Stomach smooth muscle (tissue), 2 donors: Measurements from ENCODE around the gene SYT4.

ENCODE experiments used
- H3K27ac ChIP-seq: one replicate; pipeline ENCODE4 v1.7.0; 2013; ENCODE audit warnings: mild to moderate bottlenecking, low read length, inconsistent platforms
- H3K27me3 ChIP-seq, 2 donors: one replicate each; pipeline ENCODE4 v1.7.0; 2013; ENCODE audit warnings: low read length in 2 of 2; ENCODE audit not compliant: insufficient read depth in 2 of 2, control insufficient read depth in 1 of 2
- H3K36me3 ChIP-seq, 2 donors: one replicate each; pipeline ENCODE4 v1.7.0; 2013; ENCODE audit warnings: low read length in 2 of 2; ENCODE audit not compliant: control insufficient read depth in 2 of 2, insufficient read depth in 2 of 2
- H3K4me1 ChIP-seq: one replicate; pipeline ENCODE4 v1.7.0; 2013; ENCODE audit warnings: low read length; ENCODE audit not compliant: control insufficient read depth, insufficient read depth
- H3K4me3 ChIP-seq, 2 donors: one replicate each; pipeline ENCODE4 v1.7.0; 2013; ENCODE audit warnings: low read length in 2 of 2
- H3K9ac ChIP-seq, 2 donors: one replicate each; pipeline ENCODE4 v1.7.0; 2013; ENCODE audit warnings: low read length in 2 of 2, mild to moderate bottlenecking in 1 of 2
- H3K9me3 ChIP-seq, 2 donors: one replicate each; pipeline ENCODE4 v1.7.0; 2013; ENCODE audit warnings: low read length in 2 of 2; ENCODE audit not compliant: control insufficient read depth in 2 of 2
- donor health status: healthy.
- donor health status: Pancreatic carcinoma.

Gene SYT4

DNA sequence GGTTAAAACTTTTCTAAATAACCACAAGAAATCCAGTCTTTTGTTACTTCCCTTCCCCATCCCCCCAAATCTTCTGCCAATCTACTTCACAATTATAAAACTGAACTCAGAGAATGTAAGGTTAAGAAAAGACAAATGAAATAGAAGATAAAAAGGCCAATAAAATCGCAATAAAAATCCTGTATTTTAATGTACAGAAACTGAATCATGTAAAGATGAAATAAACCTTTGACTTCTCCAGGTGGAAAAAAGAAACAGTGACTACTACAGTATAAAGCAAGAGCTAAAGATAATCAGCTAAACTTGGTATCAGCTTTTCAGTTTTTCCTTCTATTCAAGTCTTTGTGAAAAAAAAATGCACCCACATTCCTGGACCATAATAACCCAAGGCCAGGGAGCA is 1.7 kb downstream of the SYT4 start:
- H3K27ac ChIP-seq = no peak overlapping the region

DNA sequence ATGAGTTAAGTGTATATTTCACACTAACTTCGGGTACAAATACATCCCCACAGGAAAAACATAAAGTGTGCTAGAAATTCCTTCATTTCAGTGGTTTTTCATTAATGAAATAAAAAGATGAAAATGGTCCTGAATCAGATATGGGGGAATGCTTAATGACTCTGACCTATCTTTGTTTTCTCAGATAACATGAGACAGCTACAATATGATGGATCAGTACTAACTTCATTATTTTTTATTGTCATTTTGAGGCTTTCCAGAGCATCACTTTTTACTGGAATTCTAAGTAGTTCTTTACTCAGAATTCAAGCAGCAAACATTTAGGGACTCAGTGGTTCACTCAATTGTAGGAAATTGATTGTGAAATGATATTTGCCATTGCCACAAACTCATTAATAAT is 2.8 kb downstream of the SYT4 start:
- no peak overlapping the region for H3K4me3 ChIP-seq
- H3K27ac ChIP-seq = no peak overlapping the region
- peaks cover 3 to 8% of the 10 kb centered on the region in 2 donors for H3K27me3 ChIP-seq
- no peaks in the 10 kb centered on the region for H3K9me3 ChIP-seq
- H3K36me3 ChIP-seq = no peaks in the 10 kb centered on the region
- no peaks in the 10 kb centered on the region for H3K4me1 ChIP-seq
- H3K9ac ChIP-seq = no peak overlapping the region

More for the DNA sequence above, 1.7 kb downstream of the SYT4 start:
- Histone ChIP-seq H3K36me3 (no peaks in the 10 kb centered on the region), H3K27me3 (peaks cover 3 to 8% of the 10 kb centered on the region in 2 donors), H3K4me3 (no peak overlapping the region), H3K9ac (no peak overlapping the region), H3K9me3 (no peaks in the 10 kb centered on the region), H3K4me1 (no peaks in the 10 kb centered on the region)

DNA sequence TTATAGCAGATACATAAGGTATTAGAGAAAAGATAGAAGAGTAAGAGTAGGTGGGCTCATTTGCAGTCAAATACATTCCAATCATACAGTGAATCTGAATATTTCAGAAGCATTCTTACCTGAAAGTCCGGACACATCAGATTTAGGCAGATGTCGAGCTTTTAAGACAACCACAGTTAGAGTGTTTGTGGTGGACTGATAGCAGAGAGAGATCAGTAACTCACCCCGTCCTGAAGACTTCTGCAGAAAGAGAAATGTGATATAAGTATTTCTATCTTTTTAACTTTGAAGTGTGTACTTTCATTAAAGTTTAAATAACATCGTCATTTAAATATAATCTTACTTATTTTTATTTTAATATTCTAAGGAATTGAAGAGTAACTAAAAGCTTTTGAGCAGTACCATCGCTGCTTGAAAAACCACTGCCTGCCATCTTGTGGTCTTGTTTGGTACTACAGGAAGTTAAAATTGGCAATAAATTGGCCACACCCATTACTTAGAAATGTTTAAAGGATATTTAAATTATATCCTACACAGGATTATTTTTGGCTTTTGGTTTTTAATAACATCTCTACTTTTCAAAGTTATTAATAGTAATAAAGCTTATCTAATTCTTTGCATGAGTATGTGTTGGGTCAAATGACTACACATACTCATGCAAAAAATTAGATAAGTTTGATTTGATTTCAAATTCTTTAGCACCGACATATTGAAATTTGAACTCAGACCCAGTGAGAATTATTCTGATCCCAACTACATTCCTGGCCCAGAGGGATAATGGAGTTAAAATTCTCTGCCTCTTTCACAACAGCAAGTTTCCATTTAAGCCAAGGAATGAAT is 5.5 kb downstream of the SYT4 start:
- H3K4me1 ChIP-seq = no peaks in the 10 kb centered on the region
- no peaks in the 10 kb centered on the region for H3K9me3 ChIP-seq
- H3K27me3 ChIP-seq = no peaks in the 10 kb centered on the region

DNA sequence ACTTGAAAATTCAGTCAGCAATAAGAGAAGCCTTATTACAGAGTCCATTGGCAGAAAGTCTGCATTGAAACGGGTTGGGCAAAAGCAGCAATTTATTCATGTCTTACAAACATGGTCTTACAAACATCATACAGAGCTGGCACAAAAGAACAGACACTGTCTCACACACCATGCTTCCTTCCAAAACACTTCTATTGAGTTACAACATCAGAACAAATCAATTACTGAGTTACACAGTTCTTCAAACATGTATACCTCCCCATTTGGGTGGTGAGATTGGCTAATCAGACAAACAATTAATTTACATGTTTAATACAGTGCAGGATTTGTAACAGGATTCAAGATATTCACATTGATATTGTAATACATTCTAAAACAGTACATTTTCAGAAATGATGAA is 9.5 kb downstream of the SYT4 start:
- Histone ChIP-seq H3K9me3 (no peaks in the 10 kb centered on the region), H3K27me3 (no peaks in the 10 kb centered on the region), H3K4me1 (no peaks in the 10 kb centered on the region), H3K4me3 (no peak overlapping the region), H3K36me3 (no peaks in the 10 kb centered on the region), H3K27ac (no peak overlapping the region), H3K9ac (no peak overlapping the region)

More for the DNA sequence above, 5.5 kb downstream of the SYT4 start:
- no peak overlapping the region for H3K9ac ChIP-seq
- no peak overlapping the region for H3K27ac ChIP-seq
- no peak overlapping the region for H3K4me3 ChIP-seq
- H3K36me3 ChIP-seq = no peaks in the 10 kb centered on the region

DNA sequence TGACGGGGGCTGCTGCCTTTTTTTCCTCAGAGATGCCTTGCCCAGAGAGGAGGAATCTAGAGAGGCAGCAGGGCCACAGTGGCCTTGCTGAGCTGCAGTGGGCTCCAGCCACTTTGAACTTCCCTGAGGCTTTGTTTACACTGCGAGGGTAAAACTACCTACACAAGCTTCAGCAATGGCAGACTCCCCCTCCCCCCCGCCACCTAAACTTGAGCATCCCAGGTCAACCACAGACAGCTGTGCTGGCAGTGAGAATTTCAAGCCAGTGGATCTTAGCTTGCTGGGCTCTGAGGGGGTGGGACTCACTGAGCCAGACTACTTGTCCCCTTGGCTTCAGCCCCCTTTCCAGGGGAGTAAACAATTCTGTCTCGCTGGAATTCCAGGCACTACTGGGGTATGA is 11.8 kb downstream of the SYT4 start:
- Histone ChIP-seq H3K36me3 (no peaks in the 10 kb centered on the region), H3K9ac (no peak overlapping the region), H3K4me3 (no peak overlapping the region), H3K27ac (no peak overlapping the region), H3K9me3 (no peaks in the 10 kb centered on the region), H3K4me1 (no peaks in the 10 kb centered on the region), H3K27me3 (no peaks in the 10 kb centered on the region)

DNA sequence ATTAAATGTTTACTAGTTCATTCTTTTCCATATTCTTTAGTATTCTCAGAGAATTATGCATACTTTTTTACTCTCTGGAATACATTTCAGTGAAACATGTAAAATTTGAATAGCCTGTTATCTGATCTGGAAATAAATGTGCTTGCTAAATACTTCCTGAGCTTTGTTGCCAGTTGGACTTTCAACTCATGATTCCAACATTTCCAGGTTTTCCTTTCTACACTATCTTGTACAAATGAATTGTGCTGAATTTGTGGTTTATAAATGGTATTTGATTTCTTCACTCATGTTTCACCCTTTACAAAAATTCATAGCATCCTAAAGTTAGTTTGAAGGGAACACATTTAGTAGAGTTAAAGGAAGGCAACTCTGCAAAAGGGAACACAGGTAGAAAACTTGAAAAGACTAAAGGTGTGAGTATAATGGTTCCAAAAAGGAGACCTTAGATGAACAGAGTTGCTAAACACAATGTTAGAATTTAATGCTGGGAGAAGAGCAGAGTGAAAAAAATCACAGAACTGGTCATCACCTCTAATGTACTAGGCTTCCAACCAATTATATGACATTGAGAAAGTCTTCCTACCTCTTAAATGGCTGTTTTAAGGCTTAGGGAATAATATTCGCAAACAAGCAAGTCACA is 28.6 kb downstream of the SYT4 start:
- Histone ChIP-seq H3K27ac (no peak overlapping the region), H3K9ac (no peak overlapping the region), H3K36me3 (no peaks in the 10 kb centered on the region), H3K9me3 (no peaks in the 10 kb centered on the region), H3K4me1 (no peaks in the 10 kb centered on the region), H3K27me3 (no peaks in the 10 kb centered on the region), H3K4me3 (no peak overlapping the region)

DNA sequence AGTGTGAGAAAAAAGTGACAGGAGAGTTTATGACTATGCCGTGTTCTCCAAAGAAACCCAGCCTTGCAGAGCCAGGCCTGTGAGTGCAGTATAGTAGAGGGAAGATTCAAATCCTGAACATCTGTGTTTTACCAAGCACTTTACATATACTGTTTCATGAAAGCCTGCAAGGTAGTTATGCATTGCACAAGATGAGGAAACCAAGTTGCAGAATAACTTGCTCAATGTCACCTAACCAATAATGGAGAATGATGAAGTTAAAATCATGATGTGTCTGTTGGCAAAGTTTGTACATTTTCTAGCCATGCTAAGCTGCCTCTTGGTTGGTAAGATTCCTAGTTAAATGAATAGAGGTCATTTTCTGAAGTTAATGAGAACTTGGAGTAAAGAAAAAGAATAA is 29.3 kb downstream of the SYT4 start:
- Histone ChIP-seq H3K27me3 (no peaks in the 10 kb centered on the region), H3K27ac (no peak overlapping the region), H3K9ac (no peak overlapping the region), H3K9me3 (no peaks in the 10 kb centered on the region), H3K36me3 (no peaks in the 10 kb centered on the region), H3K4me1 (no peaks in the 10 kb centered on the region), H3K4me3 (no peak overlapping the region)

DNA sequence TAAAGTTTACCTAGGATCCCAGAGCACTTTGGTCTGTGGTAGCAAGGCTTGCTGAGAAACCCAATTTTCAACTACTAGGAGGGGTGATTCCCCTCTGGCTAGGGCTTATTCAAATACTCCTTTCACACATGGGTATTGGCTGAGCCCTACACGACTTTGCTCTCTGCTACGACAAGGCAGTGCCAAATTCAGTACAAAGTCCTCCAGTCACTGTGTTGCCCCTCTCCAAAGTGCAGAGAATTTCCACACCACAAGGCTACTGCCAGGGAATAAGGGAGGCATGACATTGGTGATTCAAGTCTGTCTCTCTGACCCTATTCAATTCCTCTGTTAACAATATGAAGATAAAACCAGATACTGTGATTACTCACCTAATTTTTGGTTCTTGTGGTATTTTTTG is 38.9 kb downstream of the SYT4 start:
- H3K27me3 ChIP-seq = no peaks in the 10 kb centered on the region
- no peak overlapping the region for H3K27ac ChIP-seq
- no peak overlapping the region for H3K4me3 ChIP-seq
- no peaks in the 10 kb centered on the region for H3K36me3 ChIP-seq
- H3K9ac ChIP-seq = no peak overlapping the region
- no peaks in the 10 kb centered on the region for H3K4me1 ChIP-seq
- H3K9me3 ChIP-seq = no peaks in the 10 kb centered on the region

DNA sequence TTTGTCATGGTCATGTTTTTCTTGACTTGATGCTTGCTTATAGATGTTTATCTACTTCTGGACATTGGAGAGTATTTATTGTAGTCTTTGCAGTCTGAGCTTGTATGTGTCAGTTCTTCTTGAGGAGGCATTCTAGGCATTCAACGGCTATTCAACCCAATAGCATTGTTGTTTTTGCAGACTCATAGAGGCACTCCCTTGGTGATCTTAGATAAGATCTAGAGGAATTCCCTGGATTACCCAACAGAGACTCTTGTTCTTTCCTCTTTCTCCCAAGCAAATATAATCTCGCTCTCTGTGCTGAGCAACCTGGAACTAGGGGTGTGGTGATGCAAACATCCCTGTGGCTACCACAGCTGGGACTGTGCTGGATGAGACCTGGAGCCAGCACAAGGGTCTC is 40.4 kb downstream of the SYT4 start:
- Histone ChIP-seq H3K9me3 (no peaks in the 10 kb centered on the region), H3K27ac (no peak overlapping the region), H3K4me3 (no peak overlapping the region), H3K4me1 (no peaks in the 10 kb centered on the region), H3K27me3 (no peaks in the 10 kb centered on the region), H3K9ac (no peak overlapping the region), H3K36me3 (no peaks in the 10 kb centered on the region)

DNA sequence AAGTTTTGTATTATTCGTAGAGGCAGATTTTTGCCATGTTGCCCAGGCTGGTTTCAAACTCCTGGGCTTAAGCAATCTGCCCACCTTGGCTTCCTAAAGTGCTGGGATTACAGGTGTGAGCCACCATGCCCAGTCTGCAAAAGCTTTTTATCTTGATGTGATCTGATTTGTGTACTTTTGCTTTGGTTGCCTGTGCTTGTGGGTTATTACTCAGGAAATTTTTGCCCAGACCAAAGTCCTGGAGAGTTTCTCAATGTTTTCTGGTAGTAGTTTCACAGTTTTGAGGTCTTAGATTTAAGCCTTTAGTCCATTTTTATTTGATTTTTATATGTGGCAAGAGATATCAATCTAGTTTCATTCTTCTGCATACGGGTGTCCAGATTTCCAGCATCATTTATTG is 42.4 kb downstream of the SYT4 start:
- Histone ChIP-seq H3K27me3 (no peaks in the 10 kb centered on the region), H3K4me1 (no peaks in the 10 kb centered on the region), H3K36me3 (no peaks in the 10 kb centered on the region), H3K9ac (no peak overlapping the region), H3K27ac (no peak overlapping the region), H3K9me3 (no peaks in the 10 kb centered on the region), H3K4me3 (no peak overlapping the region)

DNA sequence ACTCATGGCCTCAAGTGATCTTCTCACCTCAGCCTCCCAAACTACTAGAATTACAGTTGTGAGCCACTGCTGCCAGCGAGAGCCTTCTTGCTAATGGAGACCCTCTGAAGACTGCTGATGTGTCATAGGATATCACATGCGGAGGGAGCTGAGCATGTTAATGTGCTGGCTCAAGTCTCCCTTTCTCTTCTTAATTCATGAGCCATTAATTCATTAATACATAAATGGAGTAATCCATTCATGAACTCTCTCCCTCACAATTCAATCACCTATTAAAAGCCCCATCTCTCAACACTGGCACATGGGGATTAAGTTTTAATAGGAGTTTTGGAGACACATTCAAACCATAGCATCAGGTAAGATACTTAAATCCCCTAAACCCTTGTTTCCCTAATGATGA is 54.8 kb downstream of the SYT4 start:
- Histone ChIP-seq H3K27me3 (no peaks in the 10 kb centered on the region), H3K4me1 (no peaks in the 10 kb centered on the region), H3K9ac (no peak overlapping the region), H3K27ac (no peak overlapping the region), H3K9me3 (no peaks in the 10 kb centered on the region), H3K4me3 (no peak overlapping the region), H3K36me3 (no peaks in the 10 kb centered on the region)
